A673 (cell line): ENCODE results near the gene DMD. TPM values are rescaled to one million over a fixed set of nuclear protein-coding genes. Genes with fewer than 3 reads are reported as not detected.

Experiments used
- BruUV-seq: library from RNA; stranded (reverse); fragments of 400-500 nt; replicated peaks from 2 replicates; lab custom pipeline; 2021; lab: Mats Ljungman, UMichigan
- CTCF ChIA-PET: fragments of 300-600 bp; sonication (Branson Sonifier 250); formaldehyde crosslinking; loops from one replicate; lab custom pipeline; 2022; ENCODE audit warnings: antibody characterized with exemption; lab: Charles Lee
- POLR2A ChIA-PET: fragments of 300-600 bp; sonication (Branson Sonifier 250); formaldehyde crosslinking; loops from one replicate; lab custom pipeline; 2022; ENCODE audit warnings: antibody characterized with exemption; ENCODE audit not compliant: low non-redundant PET; lab: Charles Lee
- DNase-seq: peaks from one replicate; pipeline ENCODE4 v3.0.0-alpha.2; 2015; ENCODE audit warnings: low spot score
- H3K27ac ChIP-seq: fragments of 200-600 bp; sonication (generic); 2 replicates; pipeline ENCODE4 v1.5.1; 2016; ENCODE audit warnings: mixed run types, low read depth, mild to moderate bottlenecking, mixed read lengths, antibody characterized with exemption, low read length; ENCODE audit not compliant: poor library complexity, severe bottlenecking
- H3K27me3 ChIP-seq: fragments of 200-600 bp; sonication (generic); replicated peaks from 2 replicates; pipeline ENCODE4 v1.6.1; 2017; ENCODE audit warnings: mixed run types, low read depth, mild to moderate bottlenecking, mixed read lengths, antibody characterized with exemption, low read length; ENCODE audit not compliant: insufficient read depth, poor library complexity
- H3K36me3 ChIP-seq: fragments of 200-600 bp; sonication (generic); 2 replicates; pipeline ENCODE4 v1.6.1; 2016; ENCODE audit warnings: mixed run types, mild to moderate bottlenecking, mixed read lengths, antibody characterized with exemption, low read length; ENCODE audit not compliant: insufficient read depth, poor library complexity, severe bottlenecking
- H3K4me1 ChIP-seq: fragments of 200-600 bp; sonication (generic); 2 replicates; pipeline ENCODE4 v1.6.1; 2017; ENCODE audit warnings: mixed run types, mild to moderate bottlenecking, mixed read lengths, antibody characterized with exemption, low read length; ENCODE audit not compliant: insufficient read depth, poor library complexity, severe bottlenecking
- H3K4me3 ChIP-seq: fragments of 200-600 bp; sonication (generic); 2 replicates; pipeline ENCODE4 v1.5.1; 2016; ENCODE audit warnings: low read depth, mixed run types, mild to moderate bottlenecking, mixed read lengths, low read length; ENCODE audit not compliant: poor library complexity, severe bottlenecking
- H3K9me3 ChIP-seq: fragments of 200-600 bp; sonication (generic); 2 replicates; pipeline ENCODE4 v1.6.1; 2016; ENCODE audit warnings: mixed run types, low read depth, mild to moderate bottlenecking, mixed read lengths, antibody characterized with exemption, low read length; ENCODE audit not compliant: poor library complexity, severe bottlenecking
- EZH2 ChIP-seq: fragments of 200-600 bp; sonication (generic); IDR thresholded peaks from 2 replicates; pipeline ENCODE4 v1.6.1; 2017; ENCODE audit warnings: borderline replicate concordance, low read depth, mild to moderate bottlenecking, mixed read lengths, antibody characterized with exemption, low read length; ENCODE audit not compliant: poor library complexity, severe bottlenecking
- intact Hi-C: fragments of 100-400 bp; cut with micrococcal nuclease; formaldehyde crosslinking; loops from one replicate; pipeline ENCODE4 v1.10.0; 2022; ENCODE audit not compliant: unreplicated experiment
- total RNA-seq: library from RNA; stranded (reverse); gene quantifications from 2 replicates; pipeline ENCODE4 v1.2.3, GENCODE V29; 2021
- TF ChIP-seq, protein P1 (sequence below): fragments of 300-800, 200-600 bp; sonication (generic); conservative IDR thresholded peaks from 2 replicates; pipeline ENCODE4 v1.5.1; 2017; ENCODE audit warnings: low read depth, mild to moderate bottlenecking, antibody characterized with exemption, low read length, moderate library complexity, mixed read lengths

Gene DMD
- total RNA-seq, 1 experiment from 2014 or later = 5.4 TPM

DNA sequence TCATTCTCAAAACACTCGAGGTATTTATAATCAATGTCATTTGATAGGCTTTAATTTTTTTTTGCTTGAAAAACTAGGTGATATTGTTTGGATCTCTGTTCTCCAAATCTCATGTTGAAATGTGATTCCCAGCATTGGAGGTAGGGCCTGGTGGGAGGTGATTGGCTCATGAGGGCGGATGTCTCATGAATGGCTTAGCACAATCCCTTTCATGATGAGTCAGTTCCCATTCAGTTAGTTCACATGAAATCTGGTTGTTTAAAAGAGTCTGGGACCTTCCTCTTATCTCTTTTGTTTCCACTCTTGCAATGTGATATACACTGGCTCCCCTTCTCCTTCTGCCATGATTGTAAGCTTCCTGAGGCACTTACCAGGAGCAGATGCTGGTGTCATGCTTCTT is 638.7 kb downstream of the DMD start:
- TF ChIP-seq EZH2 = no peak
- TF ChIP-seq, protein P1, sequence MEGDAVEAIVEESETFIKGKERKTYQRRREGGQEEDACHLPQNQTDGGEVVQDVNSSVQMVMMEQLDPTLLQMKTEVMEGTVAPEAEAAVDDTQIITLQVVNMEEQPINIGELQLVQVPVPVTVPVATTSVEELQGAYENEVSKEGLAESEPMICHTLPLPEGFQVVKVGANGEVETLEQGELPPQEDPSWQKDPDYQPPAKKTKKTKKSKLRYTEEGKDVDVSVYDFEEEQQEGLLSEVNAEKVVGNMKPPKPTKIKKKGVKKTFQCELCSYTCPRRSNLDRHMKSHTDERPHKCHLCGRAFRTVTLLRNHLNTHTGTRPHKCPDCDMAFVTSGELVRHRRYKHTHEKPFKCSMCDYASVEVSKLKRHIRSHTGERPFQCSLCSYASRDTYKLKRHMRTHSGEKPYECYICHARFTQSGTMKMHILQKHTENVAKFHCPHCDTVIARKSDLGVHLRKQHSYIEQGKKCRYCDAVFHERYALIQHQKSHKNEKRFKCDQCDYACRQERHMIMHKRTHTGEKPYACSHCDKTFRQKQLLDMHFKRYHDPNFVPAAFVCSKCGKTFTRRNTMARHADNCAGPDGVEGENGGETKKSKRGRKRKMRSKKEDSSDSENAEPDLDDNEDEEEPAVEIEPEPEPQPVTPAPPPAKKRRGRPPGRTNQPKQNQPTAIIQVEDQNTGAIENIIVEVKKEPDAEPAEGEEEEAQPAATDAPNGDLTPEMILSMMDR = no peak
- Histone ChIP-seq H3K9me3 (no peaks in the 10 kb centered on the region), H3K4me3 (no peak overlapping the region), H3K27ac (no peak overlapping the region), H3K4me1 (no peaks in the 10 kb centered on the region), H3K36me3 (no peaks in the 10 kb centered on the region), H3K27me3 (no peaks in the 10 kb centered on the region)
- ChIA-PET POLR2A (no interaction called here), CTCF (no interaction called here)
- intact Hi-C loops = no loop called here
- no TSS peak for BruUV-seq
- no peak for DNase-seq

DNA sequence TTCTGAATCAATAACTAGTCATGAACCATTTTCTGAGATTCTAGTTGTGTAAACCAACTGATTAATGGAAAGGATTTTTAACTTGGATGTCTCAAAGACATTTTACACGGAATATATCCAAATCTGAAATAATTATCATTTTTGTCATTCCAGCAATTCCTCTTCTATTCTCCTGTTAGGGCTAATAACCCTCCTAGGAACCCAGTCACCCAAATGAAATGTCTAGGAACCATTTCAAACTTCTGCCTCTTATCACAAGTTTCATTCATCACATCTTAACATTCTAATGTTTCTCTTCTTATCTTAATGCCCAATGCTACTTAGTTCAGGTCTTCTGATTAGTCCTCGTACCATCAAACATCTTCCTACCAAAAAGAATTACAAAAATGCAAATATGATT is 639.8 kb downstream of the DMD start:
- H3K4me3 ChIP-seq = no peak overlapping the region
- H3K9me3 ChIP-seq = no peaks in the 10 kb centered on the region
- H3K4me1 ChIP-seq = no peaks in the 10 kb centered on the region
- TF ChIP-seq, protein P1 = no peak
- TF ChIP-seq EZH2 = no peak
- intact Hi-C loops = no loop called here
- no peak overlapping the region for H3K27ac ChIP-seq
- BruUV-seq = no TSS peak
- no peak for DNase-seq
- no peaks in the 10 kb centered on the region for H3K36me3 ChIP-seq
- POLR2A ChIA-PET = no interaction called here
- CTCF ChIA-PET = no interaction called here
- no peaks in the 10 kb centered on the region for H3K27me3 ChIP-seq

DNA sequence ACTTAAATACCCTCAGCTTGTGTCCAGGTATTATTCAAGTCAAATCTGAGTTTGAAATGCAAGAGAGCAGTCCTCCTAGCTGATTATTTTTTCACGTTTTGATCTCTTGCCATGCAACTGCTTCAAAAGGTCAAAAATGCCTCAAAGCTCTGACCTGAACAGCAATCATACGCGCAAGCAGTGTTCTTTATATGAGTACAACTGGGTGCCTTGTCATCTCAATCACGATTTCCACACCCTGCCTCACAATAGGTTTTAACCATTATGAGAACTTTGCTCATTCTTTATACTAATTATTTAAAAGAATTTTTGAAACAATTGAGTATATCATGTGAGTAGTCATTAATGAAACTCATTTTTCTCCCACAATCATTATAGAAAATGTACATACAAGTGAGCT is 649.1 kb downstream of the DMD start:
- H3K36me3 ChIP-seq = no peaks in the 10 kb centered on the region
- H3K4me1 ChIP-seq = no peaks in the 10 kb centered on the region
- no peaks in the 10 kb centered on the region for H3K9me3 ChIP-seq
- ChIA-PET POLR2A (no interaction called here), CTCF (no interaction called here)
- no peaks in the 10 kb centered on the region for H3K27me3 ChIP-seq
- no peak overlapping the region for H3K4me3 ChIP-seq
- TF ChIP-seq EZH2 = no peak
- TF ChIP-seq, protein P1 = no peak
- intact Hi-C loops = no loop called here
- no TSS peak for BruUV-seq
- no peak overlapping the region for H3K27ac ChIP-seq
- no peak for DNase-seq
